GM12878 (cell line): ENCODE results near the gene RPRD1B. TPM values are rescaled to one million over a fixed set of nuclear protein-coding genes. Genes with fewer than 3 reads are reported as not detected.

Experiments used
- ATAC-seq: fragments of 200-7000 bp; cut with Tn5 transposase; 3 replicates; pipeline ENCODE4 v1.9.1; 2020; ENCODE audit warnings: mild to moderate bottlenecking, moderate library complexity
- BruUV-seq: library from RNA; stranded (reverse); fragments of 400-500 nt; replicated peaks from 2 replicates; lab custom pipeline; 2021; lab: Mats Ljungman, UMichigan
- CTCF ChIA-PET: fragments of 300-600 bp; sonication (Branson Sonifier 250); formaldehyde crosslinking; extraction: SDS; loops from one replicate; lab custom pipeline; 2021; ENCODE audit warnings: inconsistent platforms; lab: Yijun Ruan, JAX
- POLR2A ChIA-PET: fragments of 350-600 bp; formaldehyde crosslinking; extraction: SDS; loops from one replicate; lab custom pipeline; 2021; ENCODE audit warnings: inconsistent platforms; lab: Charles Lee
- RAD21 ChIA-PET: fragments of 300-600 bp; sonication (Branson Sonifier 250); formaldehyde crosslinking; loops from one replicate; lab custom pipeline; 2023; ENCODE audit warnings: antibody characterized with exemption; ENCODE audit not compliant: unreplicated experiment; lab: Charles Lee
- SMC1A ChIA-PET: fragments of 300-600 bp; sonication (Branson Sonifier 250); formaldehyde crosslinking; loops from one replicate; lab custom pipeline; 2023; ENCODE audit not compliant: unreplicated experiment, uncharacterized antibody; lab: Charles Lee
- DNase-seq: peaks from one replicate; pipeline ENCODE4 v3.0.0-alpha.2; 2011; ENCODE audit warnings: low read depth, low spot score
- FAIRE-seq: peaks from 3 replicates; lab custom pipeline; 2011; peaks lifted over from hg19 to GRCh38; lab: Jason Lieb, UNC
- H2AFZ ChIP-seq: 2 replicates; pipeline ENCODE4 v1.6.0; 2011; ENCODE audit warnings: low read depth, low read length, control low read depth; ENCODE audit not compliant: control insufficient read depth
- H3K27ac ChIP-seq: 2 replicates; pipeline ENCODE4 v1.5.1; 2011; ENCODE audit warnings: control low read depth; ENCODE audit not compliant: control insufficient read depth, insufficient read depth
- H3K27me3 ChIP-seq, 2 experiments: replicated peaks in 1 of 2; 2 replicates each; pipeline versions ENCODE4 v1.6.0 to v1.6.1; 2011; ENCODE audit warnings: low read length in 1 of 2; ENCODE audit not compliant: control insufficient read depth in 2 of 2, insufficient read depth in 2 of 2
- H3K36me3 ChIP-seq, 2 experiments: 2 replicates each; pipeline ENCODE4 v1.5.1; 2011; ENCODE audit warnings: low read length in 1 of 2; ENCODE audit not compliant: control insufficient read depth in 2 of 2, insufficient read depth in 2 of 2
- H3K4me1 ChIP-seq: 2 replicates; pipeline ENCODE4 v1.6.1; 2011; ENCODE audit warnings: mild to moderate bottlenecking, low read length, moderate library complexity, mixed read lengths; ENCODE audit not compliant: control insufficient read depth, insufficient read depth
- H3K4me2 ChIP-seq: 2 replicates; pipeline ENCODE4 v1.6.0; 2011; ENCODE audit warnings: control low read depth; ENCODE audit not compliant: control insufficient read depth, insufficient read depth
- H3K4me3 ChIP-seq: fragments of 200-600 bp; sonication (generic); 2 replicates; pipeline ENCODE4 v1.5.1; 2016
- H3K79me2 ChIP-seq: 2 replicates; pipeline ENCODE4 v1.6.0; 2011; ENCODE audit warnings: low read length; ENCODE audit not compliant: control insufficient read depth, insufficient read depth
- H3K9ac ChIP-seq: 2 replicates; pipeline ENCODE4 v1.8.0; 2011; ENCODE audit warnings: low read length, control low read depth, mixed read lengths; ENCODE audit not compliant: control insufficient read depth, insufficient read depth
- H3K9me3 ChIP-seq: replicated peaks from 3 replicates; pipeline ENCODE4 v1.5.1; 2011; ENCODE audit warnings: mild to moderate bottlenecking, low read length; ENCODE audit not compliant: control insufficient read depth, insufficient read depth
- H4K20me1 ChIP-seq: 2 replicates; pipeline ENCODE4 v1.6.0; 2011; ENCODE audit not compliant: control insufficient read depth, insufficient read depth
- HCFC1 ChIP-seq: fragments of 150-350 bp; IDR thresholded peaks from 2 replicates; pipeline ENCODE4 v1.6.1; 2014; ENCODE audit warnings: low read length
- JUNB ChIP-seq: IDR thresholded peaks from 2 replicates; pipeline ENCODE4 v1.6.1; 2016; ENCODE audit warnings: antibody characterized with exemption, mild to moderate bottlenecking
- RFX5 ChIP-seq: IDR thresholded peaks from 2 replicates; pipeline ENCODE4 v1.6.1; 2011; ENCODE audit warnings: low read depth, low read length, improper control_type of control experiment
- SPI1 ChIP-seq: IDR thresholded peaks from 2 replicates; pipeline ENCODE4 v1.6.1; 2011; ENCODE audit warnings: low read depth, mild to moderate bottlenecking, low read length, moderate library complexity, borderline replicate concordance; ENCODE audit not compliant: insufficient read depth
- SUZ12 ChIP-seq: fragments of 200-600 bp; sonication (generic); IDR thresholded peaks from one replicate; pipeline ENCODE4 v1.6.1; 2018; ENCODE audit warnings: antibody characterized with exemption, mild to moderate bottlenecking; ENCODE audit not compliant: unreplicated experiment
- TAF1 ChIP-seq: IDR thresholded peaks from 2 replicates; pipeline ENCODE4 v1.6.1; 2011; ENCODE audit warnings: mild to moderate bottlenecking, low read depth, low read length, borderline replicate concordance
- ZSCAN29 ChIP-seq: fragments of 450-650 bp; IDR thresholded peaks from 2 replicates; pipeline ENCODE4 v1.6.1; 2017; ENCODE audit warnings: mild to moderate bottlenecking, moderate library complexity
- WGBS: methylation state at CpG from one replicate; pipeline ENCODE4 v1.1.6; 2016; ENCODE audit warnings: low lambda C conversion rate; ENCODE audit not compliant: insufficient replicate concordance, insufficient coverage; ENCODE audit errors: missing lambda C conversion rate; 5-methylcytosine and 5-hydroxymethylcytosine counted together
- in situ Hi-C: fragments of 300-500 bp; cut with MboI; formaldehyde crosslinking; loops from 9 replicates; pipeline ENCODE4 v1.14.3; 2018; ENCODE audit warnings: mixed read lengths
- intact Hi-C: fragments of 100-400 bp; cut with micrococcal nuclease; formaldehyde crosslinking; loops from one replicate; pipeline ENCODE4 v1.14.2; 2022; ENCODE audit not compliant: unreplicated experiment
- polyA plus RNA-seq, 11 experiments: library from polyadenylated mRNA; depleted of rRNA in 4 of 11; unstranded in 6 of 11; stranded (reverse) in 5 of 11; fragments of >200 nt; fragmentation: Nextera tagmentation in 4 of 11; fragmentation: Illumina TruSeq in 1 of 11; extraction: Ambion mirVana in 4 of 11; extraction: Trizol in 1 of 11; gene quantifications; 1 replicate in 1 of 11; 2 replicates in 10 of 11; pipeline versions ENCODE4 v1.2.1 to v1.2.3, GENCODE V29; 2011 to 2016; ENCODE audit warnings: inconsistent platforms in 2 of 11, missing spikeins in 2 of 11, low read depth in 1 of 11
- total RNA-seq, 4 experiments: library from RNA; depleted of rRNA in 3 of 4; stranded (reverse); fragments of >200 nt in 3 of 4; fragmentation: Illumina TruSeq in 1 of 4; extraction: Trizol in 1 of 4; gene quantifications; 2 replicates each; pipeline versions ENCODE4 v1.2.1 to v1.2.3, GENCODE V29; 2013 to 2021
- TF ChIP-seq, protein P1 (sequence below): fragments of 450-650 bp; conservative IDR thresholded peaks from 2 replicates; pipeline ENCODE4 v1.6.1; 2017; ENCODE audit warnings: mild to moderate bottlenecking, moderate library complexity

Gene RPRD1B
- total and polyA plus RNA-seq, 10 of the 15 experiments (the other 5 are each of a cell fraction or from before 2014, with no cell fraction given): 5.2 to 40.2 (median 30.0) TPM

DNA sequence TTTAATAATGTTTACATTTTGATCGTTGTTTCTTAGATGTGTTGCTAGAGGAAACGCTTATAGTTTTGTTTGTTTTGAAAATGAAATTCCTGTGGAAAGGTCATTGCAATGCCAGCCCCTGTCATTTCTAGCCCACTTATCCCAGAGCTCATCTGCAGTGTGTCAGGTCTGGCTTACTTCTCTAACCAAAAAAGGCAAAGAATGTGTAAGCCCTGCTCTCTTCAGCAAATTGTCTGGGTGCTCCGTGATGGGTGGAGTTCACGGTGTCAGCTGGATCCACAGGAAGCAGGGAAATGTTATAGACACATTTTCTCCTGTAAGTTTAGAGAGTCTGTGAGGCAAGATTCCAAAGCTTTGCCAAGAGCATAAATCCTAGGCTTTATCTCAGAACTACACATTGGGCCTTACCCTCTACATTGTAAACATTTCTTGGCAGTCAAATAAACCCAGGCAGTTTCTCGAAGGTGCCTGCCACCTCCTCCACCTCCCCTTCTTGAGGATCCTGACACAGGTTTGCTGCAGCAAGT, 50.9 kb downstream of the RPRD1B start:
- ATAC-seq (no peak), DNase-seq (no peak), FAIRE-seq (no peak)
- no peaks in the 10 kb centered on the region for H3K27me3 ChIP-seq
- H3K4me1 ChIP-seq: no peaks in the 10 kb centered on the region
- peaks cover 10% of the 10 kb centered on the region for H3K79me2 ChIP-seq
- intact Hi-C loops (no loop called here), in situ Hi-C loops (no loop called here)
- no peak overlapping the region for H2AFZ ChIP-seq
- no peak overlapping the region for H3K4me2 ChIP-seq
- peaks cover 9 to 14% of the 10 kb centered on the region in 2 experiments for H3K36me3 ChIP-seq
- no TSS peak for BruUV-seq
- ChIA-PET CTCF (interaction anchor here (0.7 to 15.1 kb wide), 4 partner anchors 7 to 139 kb away, joined by 3 to 189 read pairs (median 3); no protein-coding TSS in a partner anchor), RAD21 (no interaction called here), SMC1A (interaction anchor here (1.6 kb wide), 1 partner anchor 8 kb away, joined by 4 read pairs; no protein-coding TSS in a partner anchor), POLR2A (no interaction called here)
- TF ChIP-seq HCFC1 (no peak), JUNB (no peak), SUZ12 (no peak), ZSCAN29 (no peak), RFX5 (no peak), TAF1 (no peak), SPI1 (no peak)
- TF ChIP-seq, protein P1, sequence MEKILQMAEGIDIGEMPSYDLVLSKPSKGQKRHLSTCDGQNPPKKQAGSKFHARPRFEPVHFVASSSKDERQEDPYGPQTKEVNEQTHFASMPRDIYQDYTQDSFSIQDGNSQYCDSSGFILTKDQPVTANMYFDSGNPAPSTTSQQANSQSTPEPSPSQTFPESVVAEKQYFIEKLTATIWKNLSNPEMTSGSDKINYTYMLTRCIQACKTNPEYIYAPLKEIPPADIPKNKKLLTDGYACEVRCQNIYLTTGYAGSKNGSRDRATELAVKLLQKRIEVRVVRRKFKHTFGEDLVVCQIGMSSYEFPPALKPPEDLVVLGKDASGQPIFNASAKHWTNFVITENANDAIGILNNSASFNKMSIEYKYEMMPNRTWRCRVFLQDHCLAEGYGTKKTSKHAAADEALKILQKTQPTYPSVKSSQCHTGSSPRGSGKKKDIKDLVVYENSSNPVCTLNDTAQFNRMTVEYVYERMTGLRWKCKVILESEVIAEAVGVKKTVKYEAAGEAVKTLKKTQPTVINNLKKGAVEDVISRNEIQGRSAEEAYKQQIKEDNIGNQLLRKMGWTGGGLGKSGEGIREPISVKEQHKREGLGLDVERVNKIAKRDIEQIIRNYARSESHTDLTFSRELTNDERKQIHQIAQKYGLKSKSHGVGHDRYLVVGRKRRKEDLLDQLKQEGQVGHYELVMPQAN: no peak
- no peak overlapping the region for H3K27ac ChIP-seq
- no peak overlapping the region for H3K4me3 ChIP-seq
- no peak overlapping the region for H3K9ac ChIP-seq
- WGBS: 68% methylated on average over 5 of the region's 5 CpGs
- H4K20me1 ChIP-seq: no peaks in the 10 kb centered on the region
- no peaks in the 10 kb centered on the region; the same call in 1 of the 3 replicates for H3K9me3 ChIP-seq
